Measurements from ENCODE around the gene PLPP4.

Gene PLPP4

DNA sequence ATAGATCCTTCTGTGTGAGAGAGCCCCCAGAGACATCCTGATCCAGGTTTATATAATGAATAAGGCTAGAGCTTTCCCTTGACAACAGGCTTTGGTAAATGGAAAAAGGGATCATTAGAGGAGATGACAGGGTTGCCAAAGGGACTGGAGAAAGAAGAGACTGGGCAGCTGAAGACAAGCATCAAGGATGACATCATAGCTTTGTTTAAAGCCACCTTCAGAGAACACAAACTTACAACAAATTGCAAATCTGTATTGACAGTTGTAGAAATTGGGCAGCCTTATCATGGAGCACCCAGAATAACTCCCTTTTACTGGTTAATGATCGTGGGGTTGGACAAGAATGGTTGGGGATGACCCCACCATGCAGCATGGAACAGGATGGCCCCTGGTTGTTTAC lies 3.7 kb upstream of the PLPP4 start:
- POLR2A ChIA-PET, result no interaction called here
- TF ChIP-seq, protein P1, sequence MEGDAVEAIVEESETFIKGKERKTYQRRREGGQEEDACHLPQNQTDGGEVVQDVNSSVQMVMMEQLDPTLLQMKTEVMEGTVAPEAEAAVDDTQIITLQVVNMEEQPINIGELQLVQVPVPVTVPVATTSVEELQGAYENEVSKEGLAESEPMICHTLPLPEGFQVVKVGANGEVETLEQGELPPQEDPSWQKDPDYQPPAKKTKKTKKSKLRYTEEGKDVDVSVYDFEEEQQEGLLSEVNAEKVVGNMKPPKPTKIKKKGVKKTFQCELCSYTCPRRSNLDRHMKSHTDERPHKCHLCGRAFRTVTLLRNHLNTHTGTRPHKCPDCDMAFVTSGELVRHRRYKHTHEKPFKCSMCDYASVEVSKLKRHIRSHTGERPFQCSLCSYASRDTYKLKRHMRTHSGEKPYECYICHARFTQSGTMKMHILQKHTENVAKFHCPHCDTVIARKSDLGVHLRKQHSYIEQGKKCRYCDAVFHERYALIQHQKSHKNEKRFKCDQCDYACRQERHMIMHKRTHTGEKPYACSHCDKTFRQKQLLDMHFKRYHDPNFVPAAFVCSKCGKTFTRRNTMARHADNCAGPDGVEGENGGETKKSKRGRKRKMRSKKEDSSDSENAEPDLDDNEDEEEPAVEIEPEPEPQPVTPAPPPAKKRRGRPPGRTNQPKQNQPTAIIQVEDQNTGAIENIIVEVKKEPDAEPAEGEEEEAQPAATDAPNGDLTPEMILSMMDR (IDR thresholded peaks at IDR 0.05; ENCODE audit: insufficient read depth, low read length, missing control alignments), result no peak
- H3K4me3 ChIP-seq (ENCODE audit: low read depth, low read length), result no peak overlapping the region
- CTCF ChIA-PET, result interaction anchor here (1.2 to 1.4 kb wide), 3 partner anchors 22 to 50 kb away, joined by 3 to 4 read pairs (median 3); no protein-coding TSS in a partner anchor
- DNase-seq (ENCODE audit: low read depth, low spot score), result no peak

DNA sequence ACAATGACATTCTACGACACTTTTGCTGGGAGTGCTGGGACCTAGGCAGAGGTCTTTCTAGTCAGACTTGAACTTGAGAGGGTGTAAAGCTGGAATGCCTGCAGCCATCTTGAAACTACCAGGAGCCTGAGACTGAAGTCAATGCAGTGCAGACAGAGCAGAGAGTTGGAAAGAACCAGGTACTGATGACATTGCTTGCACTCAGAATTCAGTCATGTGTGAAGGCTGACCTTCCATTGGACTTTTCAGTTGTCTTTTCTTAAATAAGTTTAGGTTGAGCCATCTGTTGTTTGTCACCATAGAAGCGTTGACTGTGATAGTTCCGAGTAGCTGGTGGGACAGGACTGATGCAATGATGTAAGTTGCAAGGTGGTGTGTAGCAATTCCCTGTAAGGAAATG lies 3.1 kb upstream of the PLPP4 start:
- CTCF ChIA-PET, result interaction anchor here (1.2 to 2.5 kb wide), 3 partner anchors 22 to 49 kb away, joined by 3 to 10 read pairs (median 4); no protein-coding TSS in a partner anchor
- H3K4me3 ChIP-seq (ENCODE audit: low read depth, low read length), result no peak overlapping the region
- POLR2A ChIA-PET, result no interaction called here
- TF ChIP-seq, protein P1 (IDR thresholded peaks at IDR 0.05; ENCODE audit: insufficient read depth, low read length, missing control alignments), result no peak
- DNase-seq (ENCODE audit: low read depth, low spot score), result no peak

DNA sequence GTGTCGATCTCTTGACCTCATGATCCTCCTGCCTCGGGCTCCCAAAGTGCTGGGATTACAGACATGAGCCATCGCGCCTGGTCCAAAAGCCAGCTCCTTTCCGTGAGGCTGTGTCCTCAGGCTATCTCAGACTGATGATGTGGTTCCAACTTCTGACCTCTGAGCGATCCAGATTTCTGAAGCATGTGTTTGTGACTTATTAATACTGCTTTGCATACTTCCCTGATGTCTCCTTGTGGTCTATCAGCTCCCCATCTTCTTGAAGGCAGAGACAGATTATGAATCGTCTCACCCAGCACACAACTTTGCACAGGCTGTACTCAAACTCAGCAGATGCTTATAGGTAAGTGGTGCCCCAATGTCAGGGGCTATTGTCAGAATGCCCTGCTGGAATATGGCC lies 2.0 kb upstream of the PLPP4 start:
- TF ChIP-seq, protein P1 (IDR thresholded peaks at IDR 0.05; ENCODE audit: insufficient read depth, low read length, missing control alignments), result no peak
- ChIA-PET CTCF (interaction anchor here (1.4 to 2.5 kb wide), 2 partner anchors 32 to 48 kb away, joined by 4 to 10 read pairs; no protein-coding TSS in a partner anchor), POLR2A (no interaction called here)
- no peak for DNase-seq (ENCODE audit: low read depth, low spot score)
- H3K4me3 ChIP-seq (ENCODE audit: low read depth, low read length), result no peak overlapping the region

DNA sequence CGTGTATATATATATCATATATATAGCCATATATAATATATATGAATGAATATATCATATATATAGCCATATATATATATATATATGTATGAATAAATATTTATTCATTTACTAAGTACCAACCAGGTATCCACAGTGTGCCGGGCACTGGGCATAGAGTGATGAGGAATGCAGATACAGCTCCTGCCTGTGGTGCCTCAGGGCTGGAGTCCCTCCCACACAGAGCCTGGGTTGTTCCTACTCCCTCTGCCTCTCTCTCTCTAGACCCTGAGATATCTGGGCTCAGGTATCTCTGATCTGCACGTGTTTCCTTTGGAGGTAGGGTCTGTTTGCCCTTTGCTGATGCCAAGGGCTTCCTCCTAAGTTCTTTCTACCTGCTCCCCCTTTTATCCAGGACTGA lies 1.4 kb upstream of the PLPP4 start:
- ChIA-PET POLR2A (no interaction called here), CTCF (interaction anchor here (1.1 to 2.5 kb wide), 3 partner anchors 28 to 145 kb away, joined by 3 to 10 read pairs (median 3); no protein-coding TSS in a partner anchor)
- TF ChIP-seq, protein P1 (IDR thresholded peaks at IDR 0.05; ENCODE audit: insufficient read depth, low read length, missing control alignments), result no peak
- H3K4me3 ChIP-seq (ENCODE audit: low read depth, low read length), result no peak overlapping the region
- DNase-seq (ENCODE audit: low read depth, low spot score), result no peak

DNA sequence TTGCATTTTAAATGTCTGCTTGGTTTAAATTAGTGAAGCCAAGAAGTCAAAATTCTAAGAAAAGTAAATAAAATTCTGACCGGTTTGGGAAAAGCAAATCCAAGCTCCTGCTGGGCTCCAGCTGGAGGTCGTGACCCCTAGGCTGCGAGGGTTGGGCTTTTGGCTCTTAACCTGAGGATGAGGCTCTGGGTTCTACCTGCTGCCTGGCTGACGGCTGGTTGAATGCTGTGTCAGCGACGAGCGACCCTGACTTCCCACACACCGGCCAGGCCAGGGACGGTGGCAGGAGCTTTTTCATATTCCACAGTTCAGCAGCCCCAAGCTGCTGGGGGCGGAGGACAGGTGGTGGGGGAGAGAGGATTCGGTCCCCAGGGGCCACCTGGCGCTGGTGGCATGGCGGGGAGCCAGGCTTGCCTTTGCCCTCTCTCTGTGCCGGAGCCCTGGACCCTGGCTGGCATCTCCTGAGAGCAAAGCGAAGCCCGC lies 843 bp upstream of the PLPP4 start:
- ChIA-PET CTCF (interaction anchor here (1.1 to 2.5 kb wide), 3 partner anchors 28 to 145 kb away, joined by 3 to 10 read pairs (median 3); no protein-coding TSS in a partner anchor), POLR2A (no interaction called here)
- TF ChIP-seq, protein P1 (IDR thresholded peaks at IDR 0.05; ENCODE audit: insufficient read depth, low read length, missing control alignments), result no peak
- DNase-seq (ENCODE audit: low read depth, low spot score), result no peak
- H3K4me3 ChIP-seq (ENCODE audit: low read depth, low read length), result peak overlapping the region; percentile 80

DNA sequence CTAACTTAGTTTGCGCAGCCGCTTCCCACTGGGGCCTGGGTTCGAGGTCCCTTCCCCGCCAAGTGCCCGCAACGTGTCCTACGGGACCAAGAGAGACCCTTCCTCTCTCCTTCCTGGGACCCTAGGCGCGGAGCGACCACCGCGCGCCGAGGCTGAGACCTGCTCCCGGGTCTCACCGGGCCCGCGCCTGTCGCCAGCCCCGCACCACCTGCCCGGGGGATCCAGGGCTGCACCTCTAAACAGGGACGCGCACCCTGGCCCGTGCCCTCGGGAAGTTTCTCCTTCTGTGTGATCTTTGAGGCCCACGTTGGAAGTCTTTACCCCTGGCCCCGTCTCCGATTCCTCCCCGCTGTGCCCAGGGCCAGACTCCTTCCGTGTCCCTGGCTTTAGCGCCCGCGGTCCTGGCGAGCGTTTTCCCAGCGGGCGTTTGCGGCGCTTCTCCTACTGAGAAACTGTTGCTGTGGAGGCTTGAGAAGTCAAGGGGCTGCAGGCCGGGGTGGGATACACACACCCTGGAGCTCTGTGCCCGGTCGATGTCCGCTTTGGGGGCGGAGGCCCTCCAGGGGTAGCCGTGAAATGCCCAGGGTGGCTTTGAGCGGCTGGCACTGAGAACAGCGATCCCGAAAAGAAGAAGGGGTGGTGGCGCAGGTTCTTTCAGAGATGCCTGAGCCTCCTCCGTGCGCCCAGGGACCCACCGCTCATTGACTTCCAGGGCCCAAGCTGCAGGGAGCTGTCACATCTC lies 575 bp downstream of the PLPP4 start:
- TF ChIP-seq, protein P1 (IDR thresholded peaks at IDR 0.05; ENCODE audit: insufficient read depth, low read length, missing control alignments), result no peak
- H3K4me3 ChIP-seq (ENCODE audit: low read depth, low read length), result peak overlapping the region; percentile 80
- ChIA-PET POLR2A (interaction anchor here (1.6 kb wide), 1 partner anchor 33 kb away, joined by 3 read pairs; no protein-coding TSS in a partner anchor), CTCF (interaction anchor here (1.2 to 1.5 kb wide), 2 partner anchors 30 to 34 kb away, joined by 3 read pairs; no protein-coding TSS in a partner anchor)
- no peak for DNase-seq (ENCODE audit: low read depth, low spot score)

All from AG04449 (cell line).